Measurements from ENCODE around the gene TMEM132C.
"Not testable (repeated sequence)": the region's sequence is repeated elsewhere in the genome, so short reads cannot be mapped to it uniquely, and the experiment has no call there.

TMEM132C gene

GRCh38 chr12:128474916-128475315 is 207.9 kb downstream of the TMEM132C start:
- DNase-seq (ENCODE audit: low read depth in 2 of 2) = no peak

GRCh38 chr12:128476266-128476665 is 209.3 kb downstream of the TMEM132C start:
- DNase-seq (ENCODE audit: low read depth in 2 of 2) = no peak

GRCh38 chr12:128483526-128484255 is 216.7 kb downstream of the TMEM132C start:
- no peak for DNase-seq (ENCODE audit: low read depth in 2 of 2)

GRCh38 chr12:128497376-128497775 is 230.4 kb downstream of the TMEM132C start:
- not testable (repeated sequence) for DNase-seq (ENCODE audit: low read depth in 2 of 2)

- DNase-seq (ENCODE audit: low read depth in 2 of 2) = no peak
Measured at GRCh38 chr12:128507470-128507869, 240.5 kb downstream of the TMEM132C start.

GRCh38 chr12:128509170-128509569 is 242.2 kb downstream of the TMEM132C start:
- DNase-seq (ENCODE audit: low read depth in 2 of 2) = no peak

GRCh38 chr12:128510511-128510910 is 243.5 kb downstream of the TMEM132C start:
- no peak for DNase-seq (ENCODE audit: low read depth in 2 of 2)

GRCh38 chr12:128513331-128513730 is 246.4 kb downstream of the TMEM132C start:
- no peak for DNase-seq (ENCODE audit: low read depth in 2 of 2)

GRCh38 chr12:128513831-128514230 is 246.9 kb downstream of the TMEM132C start:
- DNase-seq (ENCODE audit: low read depth in 2 of 2) = no peak

GRCh38 chr12:128518644-128519043 is 251.7 kb downstream of the TMEM132C start:
- DNase-seq (ENCODE audit: low read depth in 2 of 2) = no peak

- DNase-seq (ENCODE audit: low read depth in 2 of 2) = no peak
Measured at GRCh38 chr12:128519426-128519825, 252.5 kb downstream of the TMEM132C start.

GRCh38 chr12:128521981-128522380 is 255.0 kb downstream of the TMEM132C start:
- no peak for DNase-seq (ENCODE audit: low read depth in 2 of 2)

- DNase-seq (ENCODE audit: low read depth in 2 of 2) = no peak
Measured at GRCh38 chr12:128524439-128524838, 257.5 kb downstream of the TMEM132C start.

- no peak for DNase-seq (ENCODE audit: low read depth in 2 of 2)
Measured at GRCh38 chr12:128531170-128531569, 264.2 kb downstream of the TMEM132C start.

- DNase-seq (ENCODE audit: low read depth in 2 of 2) = no peak
Measured at GRCh38 chr12:128534906-128535305, 267.9 kb downstream of the TMEM132C start.

- no peak for DNase-seq (ENCODE audit: low read depth in 2 of 2)
Measured at GRCh38 chr12:128536810-128537209, 269.8 kb downstream of the TMEM132C start.

- DNase-seq (ENCODE audit: low read depth in 2 of 2) = no peak
Measured at GRCh38 chr12:128537668-128538067, 270.7 kb downstream of the TMEM132C start.

GRCh38 chr12:128542844-128543243 is 275.9 kb downstream of the TMEM132C start:
- DNase-seq (ENCODE audit: low read depth in 2 of 2) = no peak

- no peak for DNase-seq (ENCODE audit: low read depth in 2 of 2)
Measured at GRCh38 chr12:128543460-128543859, 276.5 kb downstream of the TMEM132C start.

- DNase-seq (ENCODE audit: low read depth in 2 of 2) = no peak
Measured at GRCh38 chr12:128543971-128544370, 277.0 kb downstream of the TMEM132C start.

GRCh38 chr12:128548949-128549348 is 282.0 kb downstream of the TMEM132C start:
- DNase-seq (ENCODE audit: low read depth in 2 of 2) = no peak

GRCh38 chr12:128549601-128550218 is 282.7 kb downstream of the TMEM132C start:
- no peak for DNase-seq (ENCODE audit: low read depth in 2 of 2)

GRCh38 chr12:128551266-128551665 is 284.3 kb downstream of the TMEM132C start:
- DNase-seq (ENCODE audit: low read depth in 2 of 2) = no peak

Data from stimulated activated CD4-positive, alpha-beta T cell treated with anti-CD3 and anti-CD28 coated beads, Interleukin-12 subunit alpha, Interleukin-12 subunit beta, amount 100 ng/mL, for 24 hours (primary cell).